Neuron (in vitro differentiated cells): ENCODE measurements around the gene LPP.

Source experiments
- H2AFZ ChIP-seq: one replicate; pipeline ENCODE4 v1.6.1; 2013; ENCODE audit warnings: low read depth, mild to moderate bottlenecking, inconsistent platforms, low read length, moderate library complexity
- H3K27me3 ChIP-seq: one replicate; pipeline ENCODE4 v1.6.1; 2013; ENCODE audit warnings: low read length; ENCODE audit not compliant: insufficient read depth
- H3K36me3 ChIP-seq: one replicate; pipeline ENCODE4 v1.6.1; 2013; ENCODE audit warnings: low read length; ENCODE audit not compliant: insufficient read depth
- H3K4me1 ChIP-seq: one replicate; pipeline ENCODE4 v1.6.1; 2013; ENCODE audit warnings: low read length; ENCODE audit not compliant: insufficient read depth
- H3K4me3 ChIP-seq: 2 replicates; pipeline ENCODE4 v1.5.1; 2013; ENCODE audit warnings: mild to moderate bottlenecking, low read length, moderate library complexity
- H3K9me3 ChIP-seq: one replicate; pipeline ENCODE4 v1.6.1; 2013; ENCODE audit warnings: low read length

Gene LPP

GRCh38 chr3:188889054-188889491, 735.1 kb downstream of the LPP start:
- Histone ChIP-seq H3K27me3 (no peaks in the 10 kb centered on the region), H3K9me3 (no peaks in the 10 kb centered on the region), H2AFZ (no peak overlapping the region), H3K36me3 (no peaks in the 10 kb centered on the region), H3K4me3 (no peak overlapping the region), H3K4me1 (no peaks in the 10 kb centered on the region)

DNA sequence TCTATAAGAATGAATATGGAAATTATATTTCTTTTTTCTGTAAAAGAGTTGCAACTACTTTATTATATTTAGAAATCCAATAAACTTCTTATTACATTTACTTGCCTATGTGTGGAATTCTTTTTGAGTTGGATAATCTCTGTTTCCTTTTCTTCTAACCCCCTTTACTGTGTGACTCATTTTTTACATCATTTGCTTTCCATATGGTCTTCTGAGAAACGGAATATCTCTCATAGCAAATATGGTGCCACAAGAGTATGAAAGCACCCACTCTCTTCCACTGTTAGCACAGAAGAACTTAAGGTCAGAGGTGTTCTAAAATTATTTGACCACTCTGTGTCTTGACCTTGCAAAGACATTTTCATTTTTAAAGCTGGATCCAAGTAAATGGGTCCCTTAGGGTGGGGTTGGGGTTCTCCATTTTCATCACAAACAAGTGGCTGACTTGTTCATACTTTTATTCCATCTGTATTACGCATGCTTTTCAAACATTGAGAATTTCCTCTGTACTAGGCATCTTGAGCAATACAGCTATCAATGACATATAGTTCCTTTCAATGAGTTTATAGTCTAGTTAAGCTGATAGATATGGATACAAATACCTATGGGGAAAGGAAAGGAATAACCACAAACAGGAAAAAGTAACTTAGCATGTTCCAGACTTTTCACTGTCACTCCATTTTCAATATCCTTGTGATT, 736.8 kb downstream of the LPP start:
- no peak overlapping the region for H2AFZ ChIP-seq
- no peaks in the 10 kb centered on the region for H3K36me3 ChIP-seq
- H3K27me3 ChIP-seq, result no peaks in the 10 kb centered on the region
- no peaks in the 10 kb centered on the region for H3K4me1 ChIP-seq
- H3K4me3 ChIP-seq, result no peak overlapping the region
- H3K9me3 ChIP-seq, result no peaks in the 10 kb centered on the region

DNA sequence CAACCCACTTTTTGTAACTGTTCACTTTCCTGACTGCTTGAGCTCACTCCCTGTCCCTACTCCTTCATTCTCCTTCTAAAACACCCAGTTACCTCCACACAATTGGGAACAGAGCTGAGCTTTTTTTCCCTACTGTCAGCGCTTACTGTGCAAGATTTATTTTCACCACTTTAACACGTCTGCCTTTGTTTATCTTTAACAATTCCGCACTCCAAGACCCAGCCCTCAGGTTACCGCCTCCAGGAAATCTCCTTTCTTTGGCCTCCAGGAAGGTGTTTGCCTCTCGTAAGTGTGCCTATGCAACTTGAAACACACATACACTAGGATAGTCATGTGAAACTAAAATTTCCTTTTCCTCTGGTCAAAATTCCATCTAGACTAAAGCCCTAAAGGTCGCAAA, 745.9 kb downstream of the LPP start:
- Histone ChIP-seq H3K27me3 (no peaks in the 10 kb centered on the region), H3K4me3 (no peak overlapping the region), H2AFZ (no peak overlapping the region)

GRCh38 chr3:188900421-188900951, 746.5 kb downstream of the LPP start:
- H3K4me1 ChIP-seq, result peaks cover 2% of the 10 kb centered on the region
- no peaks in the 10 kb centered on the region for H3K27me3 ChIP-seq
- H3K4me3 ChIP-seq, result no peak overlapping the region
- no peaks in the 10 kb centered on the region for H3K36me3 ChIP-seq
- no peaks in the 10 kb centered on the region for H3K9me3 ChIP-seq
- no peak overlapping the region for H2AFZ ChIP-seq

More for the DNA sequence above, 745.9 kb downstream of the LPP start:
- no peaks in the 10 kb centered on the region for H3K9me3 ChIP-seq
- H3K4me1 ChIP-seq, result peaks cover 2% of the 10 kb centered on the region
- H3K36me3 ChIP-seq, result no peaks in the 10 kb centered on the region

DNA sequence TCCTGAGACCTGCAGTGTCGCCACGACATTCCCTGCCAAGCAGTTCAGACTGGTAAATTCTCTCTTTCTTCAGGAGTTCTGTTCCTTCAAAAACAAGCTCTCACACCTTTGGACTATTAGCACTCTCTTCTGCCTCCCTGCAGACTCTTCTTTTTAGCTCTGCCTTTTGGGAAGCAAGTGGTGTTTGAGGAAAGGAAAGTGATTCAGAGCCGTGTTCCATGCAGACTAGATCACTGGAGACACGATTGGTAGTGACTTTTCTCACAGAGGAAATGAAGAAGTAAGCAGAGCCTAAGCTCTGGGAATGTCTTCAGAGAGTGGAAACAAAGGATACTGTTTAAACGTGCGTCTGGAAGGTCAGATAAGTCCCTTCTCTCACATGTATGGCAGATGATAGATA, 747.2 kb downstream of the LPP start:
- Histone ChIP-seq H3K4me3 (no peak overlapping the region), H3K9me3 (no peaks in the 10 kb centered on the region), H3K27me3 (no peaks in the 10 kb centered on the region)

DNA sequence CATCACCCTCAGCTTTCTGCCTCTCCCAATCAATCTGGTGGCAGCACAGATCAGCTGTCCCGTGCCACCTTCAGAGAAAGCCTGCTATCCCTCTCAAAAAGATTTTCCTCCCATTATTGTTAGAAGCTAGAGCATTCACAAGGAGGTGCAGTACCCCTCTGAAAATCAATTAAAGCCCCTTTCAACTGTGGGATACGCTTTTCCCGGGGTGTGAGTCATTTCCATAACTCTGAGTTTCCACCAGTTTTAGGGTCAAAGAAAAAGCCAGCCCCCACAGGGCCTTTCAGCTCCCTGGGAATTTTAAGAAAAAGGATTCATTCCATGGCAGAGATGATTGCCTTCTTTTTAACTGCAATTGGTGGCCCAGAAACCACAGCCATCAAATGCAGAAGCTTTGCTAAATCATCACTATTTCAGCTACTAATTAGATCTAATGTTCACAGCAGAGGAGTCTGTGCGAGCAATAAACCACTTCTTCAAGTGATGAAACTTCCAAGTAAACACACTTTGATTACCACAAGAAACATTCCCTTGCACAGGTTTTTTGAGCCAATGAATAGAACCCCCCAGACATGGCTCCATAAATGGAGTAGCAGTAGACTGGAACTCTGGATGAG, 747.8 kb downstream of the LPP start:
- H3K4me3 ChIP-seq, result no peak overlapping the region
- no peak overlapping the region for H2AFZ ChIP-seq
- no peaks in the 10 kb centered on the region for H3K36me3 ChIP-seq
- no peaks in the 10 kb centered on the region for H3K9me3 ChIP-seq
- peaks cover 2% of the 10 kb centered on the region for H3K4me1 ChIP-seq
- H3K27me3 ChIP-seq, result no peaks in the 10 kb centered on the region

More for the DNA sequence above, 747.2 kb downstream of the LPP start:
- H3K4me1 ChIP-seq, result peaks cover 2% of the 10 kb centered on the region
- H2AFZ ChIP-seq, result no peak overlapping the region
- H3K36me3 ChIP-seq, result no peaks in the 10 kb centered on the region

DNA sequence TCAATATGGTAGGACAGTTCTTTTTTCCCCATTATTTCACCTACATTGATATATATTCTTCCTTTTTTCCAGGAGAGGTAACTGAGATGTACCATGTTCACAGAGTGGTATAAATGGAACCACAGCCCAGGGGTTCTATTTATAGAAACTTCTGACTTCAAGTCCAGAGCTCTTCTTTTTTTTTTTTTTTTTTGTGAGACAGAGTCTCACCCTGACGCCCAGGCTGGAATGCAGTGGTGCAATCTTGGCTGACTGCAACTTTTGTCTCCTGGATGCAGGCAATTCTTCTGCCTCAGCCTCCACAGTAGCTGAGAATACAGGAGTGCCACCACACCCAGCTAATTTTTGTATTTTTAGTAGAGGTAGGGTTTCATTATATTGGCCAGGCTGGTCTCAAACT, 750.7 kb downstream of the LPP start:
- H3K4me3 ChIP-seq, result no peak overlapping the region
- H2AFZ ChIP-seq, result no peak overlapping the region
- H3K27me3 ChIP-seq, result no peaks in the 10 kb centered on the region
- H3K36me3 ChIP-seq, result no peaks in the 10 kb centered on the region
- H3K9me3 ChIP-seq, result no peaks in the 10 kb centered on the region
- peaks cover 2% of the 10 kb centered on the region for H3K4me1 ChIP-seq

DNA sequence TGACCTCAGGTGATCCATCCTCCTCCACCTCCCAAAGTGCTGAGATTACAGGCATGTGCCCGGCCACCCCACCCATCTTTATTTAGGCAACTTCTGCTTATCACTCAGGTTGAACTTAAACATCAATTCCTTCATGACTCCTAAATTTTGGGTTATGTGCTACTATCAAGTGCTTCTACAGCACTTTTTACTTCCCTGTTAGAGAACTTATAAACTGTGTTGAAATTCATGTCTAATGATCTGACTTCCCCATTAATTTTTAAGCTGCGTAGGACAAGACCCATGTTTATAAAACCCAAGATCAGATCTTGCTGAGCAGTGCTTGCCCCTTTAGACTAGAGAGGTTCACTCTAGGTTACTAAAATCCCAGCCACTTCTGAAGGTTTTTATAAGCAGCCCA, 751.6 kb downstream of the LPP start:
- Histone ChIP-seq H3K4me3 (no peak overlapping the region), H3K27me3 (no peaks in the 10 kb centered on the region), H3K4me1 (peaks cover 2% of the 10 kb centered on the region), H3K36me3 (no peaks in the 10 kb centered on the region), H2AFZ (no peak overlapping the region), H3K9me3 (no peaks in the 10 kb centered on the region)

- Histone ChIP-seq H3K36me3 (no peaks in the 10 kb centered on the region), H3K27me3 (no peaks in the 10 kb centered on the region), H3K9me3 (no peaks in the 10 kb centered on the region), H3K4me3 (no peak overlapping the region), H2AFZ (no peak overlapping the region), H3K4me1 (no peaks in the 10 kb centered on the region)
Measured at GRCh38 chr3:188906236-188906635, 752.3 kb downstream of the LPP start.

DNA sequence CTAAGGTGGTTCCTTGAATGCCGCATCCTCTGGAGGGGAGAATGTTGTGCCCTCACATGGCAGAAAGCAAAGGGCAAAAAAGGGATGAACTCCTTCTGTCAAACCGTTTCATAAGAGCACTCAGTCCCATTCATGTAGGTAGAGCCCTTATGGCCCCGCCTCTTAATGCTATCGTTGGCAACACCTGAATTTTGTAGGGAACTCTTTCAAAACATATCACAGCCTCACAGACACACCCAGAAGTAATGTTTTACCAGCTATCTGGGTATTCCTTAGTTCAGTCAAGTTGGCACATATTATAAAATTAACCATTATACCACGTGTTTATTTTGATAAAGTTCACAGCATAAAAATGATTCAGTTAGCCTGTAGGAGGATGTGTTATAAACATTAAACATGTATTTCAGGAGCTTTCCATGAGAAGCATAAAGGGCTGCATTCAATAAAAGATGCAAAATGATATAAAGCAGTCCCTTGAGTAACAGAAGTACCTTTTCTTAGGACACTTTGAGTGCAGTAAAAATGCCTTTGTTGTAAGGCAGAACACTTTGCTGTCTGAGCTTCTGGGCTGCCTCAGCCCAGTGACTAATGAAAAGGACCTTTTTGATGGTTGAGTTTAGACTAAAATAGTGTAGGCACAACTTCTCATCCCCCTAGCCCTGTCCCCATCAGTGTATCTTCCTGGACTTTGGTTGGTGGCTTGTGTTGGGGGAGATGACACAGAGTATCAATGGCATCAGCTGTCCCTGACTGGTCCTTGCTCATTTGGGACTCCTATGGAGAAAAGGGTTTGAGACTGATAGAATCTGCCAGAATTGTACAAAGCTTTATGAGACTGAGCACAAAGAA, 754.3 kb downstream of the LPP start:
- Histone ChIP-seq H3K4me1 (no peaks in the 10 kb centered on the region), H3K4me3 (no peak overlapping the region), H2AFZ (no peak overlapping the region), H3K36me3 (no peaks in the 10 kb centered on the region), H3K27me3 (no peaks in the 10 kb centered on the region), H3K9me3 (peaks cover 2% of the 10 kb centered on the region)

- H3K9me3 ChIP-seq, result peaks cover 3% of the 10 kb centered on the region
- no peak overlapping the region for H2AFZ ChIP-seq
- no peaks in the 10 kb centered on the region for H3K27me3 ChIP-seq
- H3K4me3 ChIP-seq, result no peak overlapping the region
- no peaks in the 10 kb centered on the region for H3K4me1 ChIP-seq
- H3K36me3 ChIP-seq, result no peaks in the 10 kb centered on the region
Measured at GRCh38 chr3:188911026-188911850, 757.3 kb downstream of the LPP start.

DNA sequence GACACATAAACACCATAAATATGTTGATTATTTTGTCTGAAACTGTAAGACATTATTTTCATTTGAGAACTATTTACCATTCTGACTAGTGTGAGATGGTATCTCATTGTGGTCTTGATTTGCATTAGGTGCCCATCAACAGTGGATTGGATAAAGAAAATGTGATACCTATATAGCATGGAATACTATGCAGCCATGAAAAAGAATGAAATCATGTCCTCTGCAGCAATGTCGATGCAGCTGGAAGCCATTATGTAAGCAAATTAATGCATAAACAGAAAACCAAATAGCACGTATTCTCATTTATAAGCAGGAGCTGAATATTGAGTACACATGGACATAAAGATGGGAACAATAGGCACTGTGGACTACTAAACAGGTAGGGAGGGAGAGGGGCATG, 759.1 kb downstream of the LPP start:
- no peaks in the 10 kb centered on the region for H3K4me1 ChIP-seq
- no peaks in the 10 kb centered on the region for H3K27me3 ChIP-seq
- H3K36me3 ChIP-seq, result no peaks in the 10 kb centered on the region
- no peak overlapping the region for H2AFZ ChIP-seq
- H3K9me3 ChIP-seq, result peaks cover 3% of the 10 kb centered on the region
- no peak overlapping the region for H3K4me3 ChIP-seq
